ENCODE measurements around the gene SH3BGRL. TPM values are rescaled to one million over a fixed set of nuclear protein-coding genes. Genes with fewer than 3 reads are reported as not detected.

The SH3BGRL gene
- total and polyA plus RNA-seq, 3 donors from 2014 or later = 95.3 to 158 (median 107) TPM

DNA sequence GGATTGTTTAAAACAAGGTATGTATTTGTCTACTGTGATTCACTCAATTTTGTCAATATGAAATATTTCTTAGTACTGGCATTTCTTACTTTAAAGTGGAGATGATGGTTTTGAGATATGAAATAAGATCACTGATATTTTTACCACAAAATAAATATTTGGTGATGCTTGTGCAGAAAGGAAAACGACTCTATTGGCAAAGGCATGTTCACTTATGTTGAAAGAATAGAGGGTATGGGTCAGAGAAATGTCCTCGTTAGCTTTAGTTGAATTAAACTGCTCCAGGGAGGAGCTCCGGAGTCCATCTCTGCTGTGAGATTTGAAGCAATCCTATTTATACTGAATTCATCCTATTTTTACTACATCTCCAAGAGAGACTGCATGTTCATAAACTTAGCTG is 84.2 kb downstream of the SH3BGRL start:
- Histone ChIP-seq H3K27me3 (no peaks in the 10 kb centered on the region), H3K4me3 (no peak overlapping the region), H3K9me3 (no peaks in the 10 kb centered on the region), H3K36me3 (ENCODE audit: low read depth, missing control alignments) (no peaks in the 10 kb centered on the region), H3K4me1 (no peaks in the 10 kb centered on the region), H3K27ac (no peak overlapping the region)
- intact Hi-C loops (cut with DNase I; ENCODE audit: low total_unique reads) = no loop called here
- no peak for TF ChIP-seq POLR2A (IDR thresholded peaks at IDR 0.05)
- TF ChIP-seq, protein P1, sequence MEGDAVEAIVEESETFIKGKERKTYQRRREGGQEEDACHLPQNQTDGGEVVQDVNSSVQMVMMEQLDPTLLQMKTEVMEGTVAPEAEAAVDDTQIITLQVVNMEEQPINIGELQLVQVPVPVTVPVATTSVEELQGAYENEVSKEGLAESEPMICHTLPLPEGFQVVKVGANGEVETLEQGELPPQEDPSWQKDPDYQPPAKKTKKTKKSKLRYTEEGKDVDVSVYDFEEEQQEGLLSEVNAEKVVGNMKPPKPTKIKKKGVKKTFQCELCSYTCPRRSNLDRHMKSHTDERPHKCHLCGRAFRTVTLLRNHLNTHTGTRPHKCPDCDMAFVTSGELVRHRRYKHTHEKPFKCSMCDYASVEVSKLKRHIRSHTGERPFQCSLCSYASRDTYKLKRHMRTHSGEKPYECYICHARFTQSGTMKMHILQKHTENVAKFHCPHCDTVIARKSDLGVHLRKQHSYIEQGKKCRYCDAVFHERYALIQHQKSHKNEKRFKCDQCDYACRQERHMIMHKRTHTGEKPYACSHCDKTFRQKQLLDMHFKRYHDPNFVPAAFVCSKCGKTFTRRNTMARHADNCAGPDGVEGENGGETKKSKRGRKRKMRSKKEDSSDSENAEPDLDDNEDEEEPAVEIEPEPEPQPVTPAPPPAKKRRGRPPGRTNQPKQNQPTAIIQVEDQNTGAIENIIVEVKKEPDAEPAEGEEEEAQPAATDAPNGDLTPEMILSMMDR (IDR thresholded peaks at IDR 0.05) = no peak
- no peak for DNase-seq
- 74 to 83% methylated on average over 3 of the region's 3 CpGs for WGBS, 2 donors

DNA sequence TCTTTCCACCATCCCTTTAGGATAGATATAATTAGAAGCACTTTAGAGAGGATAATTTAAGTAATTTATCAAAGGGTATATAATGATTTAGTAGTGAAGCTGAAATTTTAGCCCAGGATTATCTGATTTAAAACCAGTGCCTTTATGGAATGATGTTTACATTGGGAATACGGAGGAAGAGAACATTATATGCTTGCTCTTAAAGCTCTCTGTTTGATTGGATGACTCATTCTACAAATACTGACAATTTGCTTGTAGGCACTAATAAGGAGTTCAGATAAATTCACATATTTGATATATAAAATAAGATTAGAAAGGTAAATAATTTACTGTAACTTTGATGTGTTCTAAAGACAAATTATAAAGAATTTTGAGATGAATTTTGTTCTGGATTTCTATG is 84.7 kb downstream of the SH3BGRL start:
- no peak for DNase-seq
- Histone ChIP-seq H3K27me3 (no peaks in the 10 kb centered on the region), H3K36me3 (ENCODE audit: low read depth, missing control alignments) (no peaks in the 10 kb centered on the region), H3K27ac (no peak overlapping the region), H3K9me3 (no peaks in the 10 kb centered on the region), H3K4me3 (no peak overlapping the region), H3K4me1 (no peaks in the 10 kb centered on the region)
- no peak for TF ChIP-seq POLR2A (IDR thresholded peaks at IDR 0.05)
- TF ChIP-seq, protein P1 (IDR thresholded peaks at IDR 0.05) = no peak
- WGBS, 2 donors = 94 to 100% methylated on average over 1 of the region's 1 CpG
- intact Hi-C loops (cut with DNase I; ENCODE audit: low total_unique reads) = no loop called here

DNA sequence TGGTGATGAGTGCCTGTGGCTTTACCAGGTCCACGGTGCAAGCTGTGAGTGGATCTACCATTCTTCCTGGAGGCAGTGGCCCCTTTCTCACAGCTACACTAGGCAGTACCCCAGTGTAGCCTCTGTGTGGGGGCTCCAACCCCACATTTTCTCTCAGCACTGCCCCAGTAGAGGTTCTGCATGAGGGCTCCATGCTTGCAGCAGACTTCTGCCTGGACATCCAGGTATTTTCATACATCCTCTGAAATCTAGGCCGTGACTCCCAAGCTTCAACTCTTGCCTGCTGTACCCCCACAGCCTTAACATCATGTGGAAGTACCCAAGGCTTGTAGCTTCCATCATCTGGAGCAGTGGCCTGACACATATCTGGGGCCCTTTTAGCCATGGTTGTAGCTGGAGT is 90.1 kb downstream of the SH3BGRL start:
- Histone ChIP-seq H3K27me3 (no peaks in the 10 kb centered on the region), H3K36me3 (ENCODE audit: low read depth, missing control alignments) (no peaks in the 10 kb centered on the region), H3K9me3 (no peaks in the 10 kb centered on the region), H3K4me3 (no peak overlapping the region), H3K27ac (no peak overlapping the region), H3K4me1 (no peaks in the 10 kb centered on the region)
- DNase-seq = no peak
- TF ChIP-seq POLR2A (IDR thresholded peaks at IDR 0.05) = no peak
- TF ChIP-seq, protein P1 (IDR thresholded peaks at IDR 0.05) = no peak
- intact Hi-C loops (cut with DNase I; ENCODE audit: low total_unique reads) = no loop called here
- WGBS, 2 donors = 100% methylated on average over 1 to 2 of the region's 2 CpGs

DNA sequence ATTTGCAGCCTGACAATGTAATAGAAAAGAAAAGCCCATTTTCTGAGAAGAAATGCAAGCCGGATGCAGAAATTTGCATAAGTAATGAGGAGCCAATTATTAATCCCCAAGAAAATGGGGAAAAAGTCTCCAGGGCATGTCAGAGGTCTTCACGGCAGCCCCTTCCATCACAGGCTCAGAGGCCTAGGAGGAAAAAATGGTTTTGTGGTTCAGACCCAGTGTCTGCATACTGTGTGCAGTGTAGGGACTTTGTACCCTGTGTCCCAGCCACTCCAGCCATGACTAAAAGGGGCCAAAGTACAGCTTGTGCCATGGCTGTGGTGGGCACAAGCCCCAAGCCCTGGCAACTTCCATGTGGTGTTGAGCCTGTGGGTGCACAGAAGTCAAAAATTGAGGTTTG is 92.2 kb downstream of the SH3BGRL start:
- DNase-seq = no peak
- WGBS, 2 donors = 75 to 97% methylated on average over 2 of the region's 2 CpGs
- H3K4me1 ChIP-seq = no peaks in the 10 kb centered on the region
- intact Hi-C loops (cut with DNase I; ENCODE audit: low total_unique reads) = no loop called here
- no peak overlapping the region for H3K27ac ChIP-seq
- H3K36me3 ChIP-seq (ENCODE audit: low read depth, missing control alignments) = no peaks in the 10 kb centered on the region
- H3K4me3 ChIP-seq = no peak overlapping the region
- no peak for TF ChIP-seq POLR2A (IDR thresholded peaks at IDR 0.05)
- TF ChIP-seq, protein P1 (IDR thresholded peaks at IDR 0.05) = no peak
- no peaks in the 10 kb centered on the region for H3K27me3 ChIP-seq
- no peaks in the 10 kb centered on the region for H3K9me3 ChIP-seq

DNA sequence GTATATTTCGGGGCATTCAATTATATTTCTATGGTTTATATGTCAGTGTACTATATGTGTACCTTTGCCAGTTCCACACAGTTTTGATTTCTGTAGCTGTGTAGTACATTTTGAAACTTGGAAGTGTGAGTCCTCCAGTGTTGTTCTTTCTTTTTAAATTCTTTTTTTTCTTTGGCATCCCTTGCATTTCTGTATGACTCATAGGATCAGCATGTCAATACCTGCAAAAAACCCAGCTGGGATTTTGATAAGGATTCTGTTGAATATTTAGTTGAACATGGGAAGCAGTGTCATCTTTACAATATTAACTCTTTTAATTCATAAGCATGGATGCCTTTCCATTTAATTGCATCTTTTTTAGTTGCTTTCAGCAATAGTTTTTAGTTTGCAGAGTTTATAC is 100.0 kb downstream of the SH3BGRL start:
- TF ChIP-seq, protein P1 (IDR thresholded peaks at IDR 0.05) = no peak
- TF ChIP-seq POLR2A (IDR thresholded peaks at IDR 0.05) = no peak
- no peak overlapping the region for H3K4me3 ChIP-seq
- no peak overlapping the region for H3K27ac ChIP-seq
- intact Hi-C loops (cut with DNase I; ENCODE audit: low total_unique reads) = no loop called here
- DNase-seq = no peak
- no peaks in the 10 kb centered on the region for H3K27me3 ChIP-seq
- no peaks in the 10 kb centered on the region for H3K36me3 ChIP-seq (ENCODE audit: low read depth, missing control alignments)
- H3K4me1 ChIP-seq = no peaks in the 10 kb centered on the region
- 85 to 90% methylated on average over 1 of the region's 1 CpG for WGBS, 2 donors
- H3K9me3 ChIP-seq = no peaks in the 10 kb centered on the region

Data from testis (tissue), 3 donors.